ENCODE data around the gene PRDM16.

GRCh38 chr1:3064296-3064850, 4.6 kb upstream of the PRDM16 start:
- no peak for TF ChIP-seq PPARA (CRISPR knock-in tag; IDR thresholded peaks at IDR 0.05; ENCODE audit: borderline replicate concordance)
- TF ChIP-seq ZFP30 (CRISPR knock-in tag; IDR thresholded peaks at IDR 0.05): no peak
- TF ChIP-seq PATZ1 (CRISPR knock-in tag; IDR thresholded peaks at IDR 0.05; ENCODE audit: borderline replicate concordance): no peak
- TF ChIP-seq CSDC2 (CRISPR knock-in tag; IDR thresholded peaks at IDR 0.05): no peak
- TF ChIP-seq ZNF565 (CRISPR knock-in tag; conservative IDR thresholded peaks at IDR 0.05; ENCODE audit: low read depth): no peak
- TF ChIP-seq CREB5 (CRISPR knock-in tag; IDR thresholded peaks at IDR 0.05; ENCODE audit: low read depth): no peak
- TF ChIP-seq ZC3H10 (CRISPR knock-in tag; IDR thresholded peaks at IDR 0.05): no peak
- no peak for TF ChIP-seq TSHZ2 (CRISPR knock-in tag; IDR thresholded peaks at IDR 0.05)
- no peak for TF ChIP-seq RARB (CRISPR knock-in tag; IDR thresholded peaks at IDR 0.05)
- TF ChIP-seq ESRRG (CRISPR knock-in tag; IDR thresholded peaks at IDR 0.05): no peak
- no peak for TF ChIP-seq ZFP3 (CRISPR knock-in tag; IDR thresholded peaks at IDR 0.05)
- no peak for TF ChIP-seq ARNTL (CRISPR knock-in tag; IDR thresholded peaks at IDR 0.05; ENCODE audit: borderline replicate concordance, low read depth)
